K562 (cell line): Measurements from ENCODE around the gene AGK. TPM values are rescaled to one million over a fixed set of nuclear protein-coding genes. Genes with fewer than 3 reads are reported as not detected.
A peak's percentile ranks its signal among the peaks of the same experiment; 100 is the strongest.

Experiments
- ATAC-seq: fragments of 200-7000 bp; cut with Tn5 transposase; 3 replicates; pipeline ENCODE4 v1.9.1; 2020; ENCODE audit warnings: moderate library complexity
- BruUV-seq: library from RNA; stranded (reverse); fragments of 400-500 nt; replicated peaks from 2 replicates; lab custom pipeline; 2021; lab: Mats Ljungman, UMichigan
- CTCF ChIA-PET: fragments of 300-600 bp; formaldehyde crosslinking; extraction: SDS; loops from one replicate; lab custom pipeline; 2021; ENCODE audit warnings: low intra/inter-chr PET ratio; lab: Yijun Ruan, JAX
- POLR2A ChIA-PET: fragments of 300-600, 350-650 bp; sonication (Branson Sonifier 250); formaldehyde crosslinking; extraction: SDS; loops from one replicate; lab custom pipeline; 2021; ENCODE audit warnings: antibody characterized with exemption, inconsistent platforms; lab: Yijun Ruan, JAX
- DNase-seq, 4 experiments: peaks; one replicate each; pipeline versions ENCODE4 v3.0.0 to v3.0.0-alpha.2; 2011 to 2018; ENCODE audit warnings: low spot score in 3 of 4, mixed read lengths in 3 of 4; ENCODE audit errors: extremely low read depth in 1 of 4
- FAIRE-seq: peaks from 2 replicates; lab custom pipeline; 2011; peaks lifted over from hg19 to GRCh38; lab: Jason Lieb, UNC
- H2AFZ ChIP-seq: 2 replicates; pipeline ENCODE4 v1.6.0; 2011; ENCODE audit warnings: low read depth, low read length, control low read depth, inconsistent platforms
- H3K27ac ChIP-seq: fragments of 200-600 bp; 3 replicates; pipeline ENCODE4 v1.8.0; 2011; ENCODE audit warnings: low read depth, mild to moderate bottlenecking, control low read depth, inconsistent platforms, low read length, moderate library complexity, mixed read lengths; ENCODE audit errors: extremely low read depth
- H3K27me3 ChIP-seq, 2 experiments: fragments of 300-600 bp in 1 of 2; 2 replicates in 1 of 2; 3 replicates in 1 of 2; pipeline versions ENCODE4 v1.6.0 to v1.8.0; 2011; ENCODE audit warnings: inconsistent platforms in 2 of 2, low read length in 2 of 2, mild to moderate bottlenecking in 1 of 2, mixed read lengths in 1 of 2, moderate library complexity in 1 of 2; ENCODE audit not compliant: control insufficient read depth in 2 of 2, insufficient read depth in 2 of 2
- H3K36me3 ChIP-seq: fragments of 300-600 bp; 3 replicates; pipeline ENCODE4 v1.8.0; 2011; ENCODE audit warnings: mild to moderate bottlenecking, low read length, inconsistent platforms; ENCODE audit not compliant: control insufficient read depth, insufficient read depth
- H3K4me1 ChIP-seq, 2 experiments: fragments of 200-600 bp in 1 of 2; replicated peaks in 1 of 2; 2 replicates in 1 of 2; 3 replicates in 1 of 2; pipeline versions ENCODE4 v1.5.1 to v1.8.0; 2011; ENCODE audit warnings: inconsistent platforms in 2 of 2, low read length in 2 of 2, mild to moderate bottlenecking in 1 of 2, mixed read lengths in 1 of 2, moderate library complexity in 1 of 2; ENCODE audit not compliant: control insufficient read depth in 2 of 2, insufficient read depth in 2 of 2
- H3K4me2 ChIP-seq: 2 replicates; pipeline ENCODE4 v1.6.1; 2011; ENCODE audit warnings: low read length, control low read depth, inconsistent platforms, mixed read lengths; ENCODE audit not compliant: insufficient read depth
- H3K4me3 ChIP-seq: fragments of 200-600 bp; sonication (generic), shearing (Covaris generic); 2 replicates; pipeline ENCODE4 v1.5.1; 2016; ENCODE audit warnings: control low read depth, inconsistent platforms
- H3K79me2 ChIP-seq: fragments of 200-600 bp; 3 replicates; pipeline ENCODE4 v1.8.0; 2011; ENCODE audit warnings: low read length, inconsistent platforms; ENCODE audit not compliant: control insufficient read depth, insufficient read depth
- H3K9ac ChIP-seq, 2 experiments: 2 replicates each; pipeline versions ENCODE4 v1.6.0 to v1.6.1; 2011; ENCODE audit warnings: low read depth in 2 of 2, low read length in 2 of 2, control low read depth in 1 of 2, inconsistent platforms in 1 of 2, mild to moderate bottlenecking in 1 of 2, mixed read lengths in 1 of 2; ENCODE audit not compliant: insufficient read depth in 1 of 2
- H3K9me1 ChIP-seq: one replicate; pipeline ENCODE4 v1.6.0; 2011; ENCODE audit warnings: inconsistent platforms, mild to moderate bottlenecking, low read length, moderate library complexity; ENCODE audit not compliant: control insufficient read depth, insufficient read depth
- H3K9me3 ChIP-seq: replicated peaks from 2 replicates; pipeline ENCODE4 v1.5.1; 2011; ENCODE audit warnings: low read depth, low read length, inconsistent platforms; ENCODE audit not compliant: control insufficient read depth, insufficient read depth
- H4K20me1 ChIP-seq: replicated peaks from 2 replicates; pipeline ENCODE4 v1.6.1; 2011; ENCODE audit warnings: low read length, inconsistent platforms, mixed read lengths; ENCODE audit not compliant: control insufficient read depth, insufficient read depth
- CTCF ChIP-seq, 3 experiments: IDR thresholded peaks in 2 of 3; conservative IDR thresholded peaks in 1 of 3; 2 replicates each; pipeline ENCODE4 v1.5.1; 2011 to 2012; ENCODE audit warnings: low read length in 3 of 3, mild to moderate bottlenecking in 3 of 3, control low read depth in 2 of 3, improper control_type of control experiment in 1 of 3, inconsistent platforms in 1 of 3, low read depth in 1 of 3, mixed read lengths in 1 of 3, moderate library complexity in 1 of 3; ENCODE audit not compliant: insufficient read depth in 2 of 3
- CTCFL ChIP-seq: IDR thresholded peaks from 2 replicates; pipeline ENCODE4 v1.6.1; 2011; ENCODE audit warnings: borderline replicate concordance, low read depth, mild to moderate bottlenecking, moderate library complexity, low read length; ENCODE audit not compliant: insufficient read depth, poor library complexity, severe bottlenecking
- ETV5 ChIP-seq: sonication (generic); formaldehyde crosslinking; IDR thresholded peaks from 2 replicates; pipeline ENCODE4 v1.4.0; 2020; ENCODE audit warnings: low read depth, mild to moderate bottlenecking, missing genetic modification reagents
- NFE2L1 ChIP-seq: fragments of 450-650 bp; IDR thresholded peaks from 2 replicates; pipeline ENCODE4 v1.6.1; 2016; ENCODE audit warnings: missing genetic modification characterization, low read depth, mild to moderate bottlenecking, missing compliant biosample characterization, moderate library complexity, borderline replicate concordance
- RAD21 ChIP-seq, 2 experiments: fragments of 250-450 bp in 1 of 2; fragments of 450-650 bp in 1 of 2; sonication (Bioruptor Pico) in 1 of 2; formaldehyde crosslinking in 1 of 2; IDR thresholded peaks in 1 of 2; conservative IDR thresholded peaks in 1 of 2; 2 replicates each; pipeline versions ENCODE4 v1.4.0 to v1.8.0; 2020 to 2022; ENCODE audit warnings: mild to moderate bottlenecking in 2 of 2, moderate library complexity in 1 of 2
- REST ChIP-seq, 2 experiments: fragments of 450-650 bp; formaldehyde crosslinking in 1 of 2; IDR thresholded peaks; 2 replicates each; pipeline versions ENCODE4 v1.4.0 to v1.6.1; 2014 to 2020; ENCODE audit warnings: mild to moderate bottlenecking in 2 of 2, borderline replicate concordance in 1 of 2, low read depth in 1 of 2
- SMC3 ChIP-seq: conservative IDR thresholded peaks from 2 replicates; pipeline ENCODE4 v1.6.1; 2011; ENCODE audit warnings: low read depth, low read length, improper control_type of control experiment; ENCODE audit not compliant: insufficient read depth
- WGBS: fragments of 100-300 bp; shearing (Covaris generic); methylation state at CpG from one replicate; pipeline ENCODE4 v1.1.6; 2016; ENCODE audit warnings: low coverage, mixed read lengths; ENCODE audit not compliant: insufficient coverage; ENCODE audit errors: missing lambda C conversion rate; 5-methylcytosine and 5-hydroxymethylcytosine counted together
- in situ Hi-C: fragments of 300-500 bp; cut with MboI; formaldehyde crosslinking; loops from 4 replicates; pipeline ENCODE4 v1.15.0; 2018; ENCODE audit warnings: inconsistent platforms, mixed read lengths
- intact Hi-C: fragments of 100-400 bp; cut with micrococcal nuclease; formaldehyde crosslinking; loops from 2 replicates; pipeline ENCODE4 v1.14.2; 2022
- polyA plus RNA-seq, 8 experiments: library from polyadenylated mRNA; depleted of rRNA in 4 of 8; stranded (reverse) in 5 of 8; unstranded in 3 of 8; fragments of >200 nt; fragmentation: Nextera tagmentation in 2 of 8; fragmentation: Illumina TruSeq in 1 of 8; extraction: Ambion mirVana in 2 of 8; extraction: Trizol in 1 of 8; gene quantifications; 2 replicates each; pipeline versions ENCODE4 v1.2.1 to v1.2.3, GENCODE V29; 2011 to 2014; ENCODE audit warnings: inconsistent platforms in 1 of 8, missing spikeins in 1 of 8
- total RNA-seq, 7 experiments: library from RNA; depleted of rRNA in 6 of 7; stranded (reverse); fragments of >200 nt in 6 of 7; fragmentation: Illumina TruSeq in 2 of 7; extraction: Trizol in 2 of 7; gene quantifications; 2 replicates each; pipeline versions ENCODE4 v1.2.1 to v1.2.3, GENCODE V29; 2011 to 2021; ENCODE audit warnings: low replicate concordance in 1 of 7

AGK gene
- total and polyA plus RNA-seq, 9 of the 15 experiments (the other 6 are each of a cell fraction or from before 2014, with no cell fraction given), result 50.7 to 128 (median 71.8) TPM

GRCh38 chr7:141674702-141675101 lies 123.5 kb downstream of the AGK start:
- Histone ChIP-seq H3K27me3 (peaks cover 11 to 28% of the 10 kb centered on the region in 2 experiments), H3K79me2 (no peaks in the 10 kb centered on the region), H3K36me3 (no peaks in the 10 kb centered on the region), H3K9me3 (no peaks in the 10 kb centered on the region), H3K4me3 (no peak overlapping the region), H3K4me1 (peaks cover 0 to 3% of the 10 kb centered on the region in 2 experiments; a peak in 2 of 5 replicates), H3K27ac (no peak overlapping the region), H2AFZ (no peak overlapping the region), H3K9ac (no peak overlapping the region), H3K9me1 (no peaks in the 10 kb centered on the region), H3K4me2 (no peak overlapping the region), H4K20me1 (no peaks in the 10 kb centered on the region)
- CTCF ChIA-PET, result interaction anchor here (1.7 kb wide), 1 partner anchor 21 kb away, joined by 4 read pairs; no protein-coding TSS in a partner anchor
- peak; percentile 37 for FAIRE-seq
- intact Hi-C loops, result loop anchor here (2.0 kb wide), 1 partner anchor 20 kb away; no protein-coding TSS in a partner anchor
- DNase-seq, result peak; percentile 50 to 71 (median 52)
- 2% methylated on average over 4 of the region's 4 CpGs for WGBS
- peak; percentile 96 for ATAC-seq
- in situ Hi-C loops, result no loop called here
- POLR2A ChIA-PET, result no interaction called here
- no TSS peak for BruUV-seq
- TF ChIP-seq RAD21 (CRISPR knock-in tag; conservative IDR thresholded peaks at IDR 0.05 in 1 of 2, IDR thresholded peaks at IDR 0.05 in 1 of 2) (peak in 1 of 2 experiments; percentile 56; a peak in 2 of 4 replicates), ETV5 (no peak), SMC3 (peak; percentile 53; the same call in 1 of the 2 replicates), CTCF (IDR thresholded peaks at IDR 0.05 in 2 of 3, conservative IDR thresholded peaks at IDR 0.05 in 1 of 3; ENCODE audit: insufficient read depth in 2 of 3, low read depth in 1 of 3, low read length in 3 of 3) (peak; percentile 73 to 78 (median 77)), CTCFL (peak; percentile 88), REST (IDR thresholded peaks at IDR 0.05; ENCODE audit: borderline replicate concordance) (peak; percentile 37; the same call in 1 of the 2 replicates), REST (CRISPR knock-in tag; IDR thresholded peaks at IDR 0.05; ENCODE audit: low read depth) (no peak), NFE2L1 (tag) (no peak)
